ENCODE data around the gene NCOA1.

NCOA1 gene

DNA sequence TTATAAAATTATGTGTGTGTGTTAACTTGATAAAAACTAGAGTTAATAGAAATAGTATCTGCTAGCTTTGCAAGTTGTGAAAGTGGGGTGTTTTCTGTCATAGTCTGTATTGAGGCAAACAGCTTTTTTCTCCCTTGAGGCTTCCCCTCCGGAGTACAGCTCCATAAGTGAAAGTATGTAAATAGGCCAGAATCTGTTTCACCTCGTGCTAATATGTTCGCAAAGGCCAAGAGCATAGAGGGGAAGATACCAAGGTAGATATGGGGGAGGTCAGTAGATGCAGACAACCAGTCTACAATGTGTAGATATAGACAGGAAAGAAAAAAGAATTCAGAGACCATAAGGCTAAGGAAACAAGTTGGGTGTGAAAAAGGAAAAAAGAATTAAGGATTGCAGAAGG lies 229.3 kb downstream of the NCOA1 start:
- TF ChIP-seq, protein P1, sequence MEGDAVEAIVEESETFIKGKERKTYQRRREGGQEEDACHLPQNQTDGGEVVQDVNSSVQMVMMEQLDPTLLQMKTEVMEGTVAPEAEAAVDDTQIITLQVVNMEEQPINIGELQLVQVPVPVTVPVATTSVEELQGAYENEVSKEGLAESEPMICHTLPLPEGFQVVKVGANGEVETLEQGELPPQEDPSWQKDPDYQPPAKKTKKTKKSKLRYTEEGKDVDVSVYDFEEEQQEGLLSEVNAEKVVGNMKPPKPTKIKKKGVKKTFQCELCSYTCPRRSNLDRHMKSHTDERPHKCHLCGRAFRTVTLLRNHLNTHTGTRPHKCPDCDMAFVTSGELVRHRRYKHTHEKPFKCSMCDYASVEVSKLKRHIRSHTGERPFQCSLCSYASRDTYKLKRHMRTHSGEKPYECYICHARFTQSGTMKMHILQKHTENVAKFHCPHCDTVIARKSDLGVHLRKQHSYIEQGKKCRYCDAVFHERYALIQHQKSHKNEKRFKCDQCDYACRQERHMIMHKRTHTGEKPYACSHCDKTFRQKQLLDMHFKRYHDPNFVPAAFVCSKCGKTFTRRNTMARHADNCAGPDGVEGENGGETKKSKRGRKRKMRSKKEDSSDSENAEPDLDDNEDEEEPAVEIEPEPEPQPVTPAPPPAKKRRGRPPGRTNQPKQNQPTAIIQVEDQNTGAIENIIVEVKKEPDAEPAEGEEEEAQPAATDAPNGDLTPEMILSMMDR (conservative IDR thresholded peaks at IDR 0.05; ENCODE audit: low read depth, low read length) = no peak
- H3K4me3 ChIP-seq (ENCODE audit: low read depth, low read length) = no peak overlapping the region
- DNase-seq (ENCODE audit: low read depth) = no peak

DNA sequence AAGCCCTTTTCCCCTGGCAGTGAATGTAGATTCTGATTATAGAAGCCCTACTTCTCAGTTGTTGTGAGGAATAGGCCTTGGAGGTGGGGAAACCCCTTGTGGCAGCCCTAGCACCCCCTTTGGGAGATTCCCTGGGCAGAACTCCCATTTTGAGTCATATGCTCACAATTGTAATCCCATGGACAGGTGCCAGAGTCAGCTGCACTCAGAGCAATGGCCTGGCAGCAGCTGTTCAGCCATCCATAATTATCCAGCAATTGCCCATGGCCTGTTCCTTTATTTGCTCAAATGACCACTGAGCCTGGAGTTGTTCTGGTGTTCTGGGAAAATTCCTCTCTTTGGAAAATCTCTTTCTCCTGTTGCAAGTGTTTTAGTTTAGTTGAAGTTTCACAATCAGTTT lies 230.4 kb downstream of the NCOA1 start:
- peak; percentile 88 for DNase-seq (ENCODE audit: low read depth)
- TF ChIP-seq, protein P1 (conservative IDR thresholded peaks at IDR 0.05; ENCODE audit: low read depth, low read length) = no peak
- H3K4me3 ChIP-seq (ENCODE audit: low read depth, low read length) = no peak overlapping the region

DNA sequence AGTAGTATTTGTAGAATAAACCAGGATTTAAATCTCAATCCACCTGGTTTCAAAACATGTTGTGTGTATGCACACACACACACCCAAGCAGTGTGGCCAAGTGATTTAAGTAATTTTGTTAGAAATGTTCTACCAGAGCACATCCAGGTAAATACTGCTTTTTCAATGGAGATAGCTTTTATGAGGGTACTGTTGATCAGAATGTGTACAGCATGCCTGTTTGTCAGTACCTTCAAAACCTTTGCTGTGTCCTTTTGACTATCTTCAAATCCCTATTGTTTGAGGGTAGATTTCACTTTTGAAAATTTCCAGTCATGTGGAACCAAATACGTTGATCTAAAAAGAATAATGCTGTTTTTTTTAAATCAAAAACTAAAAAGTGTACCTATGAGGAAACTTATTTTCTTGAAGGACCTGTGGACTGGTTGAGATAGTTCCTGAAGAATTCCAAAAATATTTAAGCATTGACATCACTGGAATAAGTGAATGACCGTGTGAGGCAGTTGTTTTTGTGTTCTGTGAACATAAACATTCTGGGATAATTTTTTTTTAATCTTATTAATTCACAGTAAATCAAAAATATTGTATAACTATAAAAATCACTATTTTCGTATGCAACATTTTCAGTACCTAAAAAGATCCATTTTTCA lies 231.2 kb downstream of the NCOA1 start:
- TF ChIP-seq, protein P1 (conservative IDR thresholded peaks at IDR 0.05; ENCODE audit: low read depth, low read length) = no peak
- no peak for DNase-seq (ENCODE audit: low read depth)
- no peak overlapping the region for H3K4me3 ChIP-seq (ENCODE audit: low read depth, low read length)

DNA sequence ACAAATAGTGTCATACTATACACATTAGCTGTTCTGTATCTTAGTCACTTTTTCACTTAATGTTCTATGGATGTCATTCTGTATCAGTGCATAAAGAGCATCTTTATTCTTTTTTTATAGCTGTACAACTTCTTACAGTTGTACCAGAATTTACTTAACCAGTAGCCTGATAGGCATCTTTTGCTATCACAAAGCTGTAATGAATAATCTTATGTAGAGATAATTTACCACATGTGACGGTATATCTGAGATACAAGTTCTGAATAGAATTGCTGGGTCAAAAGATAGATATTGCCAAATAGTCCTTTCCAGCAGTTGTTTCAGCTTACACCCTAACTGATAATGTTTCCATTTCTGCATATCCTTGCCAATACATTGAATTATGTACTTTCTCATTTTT lies 232.1 kb downstream of the NCOA1 start:
- DNase-seq (ENCODE audit: low read depth) = no peak
- TF ChIP-seq, protein P1 (conservative IDR thresholded peaks at IDR 0.05; ENCODE audit: low read depth, low read length) = no peak

DNA sequence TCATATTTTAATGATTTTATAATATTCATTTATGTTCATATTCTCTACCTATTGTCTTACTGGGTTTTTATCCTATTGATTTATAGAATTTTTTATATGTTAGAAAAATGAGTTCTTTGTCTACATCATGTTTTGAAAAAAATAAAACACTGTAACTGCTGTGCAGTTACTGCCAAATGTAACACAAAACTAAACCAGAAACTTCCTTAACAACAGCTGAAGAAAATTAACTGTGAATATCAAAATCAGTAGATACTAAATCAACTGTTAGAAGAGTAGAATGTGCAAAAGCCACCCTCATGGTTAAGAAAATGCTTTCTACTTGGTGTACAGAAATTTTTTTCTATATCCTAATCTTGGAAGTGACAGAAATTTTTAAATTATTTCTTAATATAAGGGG lies 232.6 kb downstream of the NCOA1 start:
- no peak for DNase-seq (ENCODE audit: low read depth)
- no peak overlapping the region for H3K4me3 ChIP-seq (ENCODE audit: low read depth, low read length)
- TF ChIP-seq, protein P1 (conservative IDR thresholded peaks at IDR 0.05; ENCODE audit: low read depth, low read length) = no peak

More for the DNA sequence above, 232.1 kb downstream of the NCOA1 start:
- H3K4me3 ChIP-seq (ENCODE audit: low read depth, low read length) = no peak overlapping the region

DNA sequence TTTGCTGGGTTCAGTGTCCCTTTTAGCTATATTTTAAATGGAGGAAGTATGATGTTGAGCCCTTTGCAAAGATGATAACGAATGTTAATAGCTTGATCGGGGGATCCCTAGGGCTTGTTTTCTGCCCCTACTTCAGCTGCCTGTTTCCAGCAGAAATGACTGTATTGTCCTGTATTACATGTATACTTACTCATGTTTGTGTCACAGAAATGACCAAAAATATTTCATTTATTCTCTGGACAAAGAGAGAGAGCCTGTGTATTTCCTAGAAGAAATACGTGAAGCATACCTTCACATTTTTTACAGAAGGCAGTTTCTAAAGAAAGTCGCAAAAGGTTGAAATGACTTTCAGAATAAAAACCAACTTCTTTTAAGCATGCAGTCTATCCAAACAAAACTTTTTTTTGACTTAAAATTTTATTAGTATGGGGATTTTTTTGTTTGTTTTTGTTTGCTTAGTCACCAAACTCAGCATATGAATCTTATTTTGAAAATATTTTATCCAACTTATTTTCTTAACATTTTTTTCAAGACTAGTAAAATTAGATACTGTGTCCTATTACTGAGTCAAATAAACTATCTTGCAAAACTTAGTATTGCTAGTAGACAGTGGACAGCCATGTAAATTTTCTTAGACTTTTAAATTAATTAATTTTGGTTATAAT lies 233.2 kb downstream of the NCOA1 start:
- no peak for DNase-seq (ENCODE audit: low read depth)
- TF ChIP-seq, protein P1 (conservative IDR thresholded peaks at IDR 0.05; ENCODE audit: low read depth, low read length) = no peak
- no peak overlapping the region for H3K4me3 ChIP-seq (ENCODE audit: low read depth, low read length)

DNA sequence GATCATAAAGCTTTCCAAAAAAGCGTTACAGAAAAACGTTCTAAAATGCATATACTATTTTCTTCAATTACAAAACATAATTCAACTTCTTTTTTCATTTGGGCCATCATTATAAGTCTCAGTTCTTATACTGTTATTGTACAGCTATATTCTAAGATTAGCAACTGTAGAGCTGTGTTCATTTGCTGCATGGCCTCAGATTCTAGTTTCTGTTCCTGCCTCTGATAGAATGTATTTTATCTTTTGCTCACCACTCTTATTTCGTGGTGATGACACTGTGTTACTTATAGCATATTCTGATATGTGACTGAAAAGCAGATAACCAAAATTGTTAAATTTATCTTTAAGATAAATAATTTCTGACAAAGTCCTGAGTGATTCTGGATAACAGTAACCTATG lies 234.9 kb downstream of the NCOA1 start:
- no peak for DNase-seq (ENCODE audit: low read depth)
- no peak overlapping the region for H3K4me3 ChIP-seq (ENCODE audit: low read depth, low read length)
- TF ChIP-seq, protein P1 (conservative IDR thresholded peaks at IDR 0.05; ENCODE audit: low read depth, low read length) = no peak
